Measurements from ENCODE around the gene FEV. TPM values are rescaled to one million over a fixed set of nuclear protein-coding genes. Genes with fewer than 3 reads are reported as not detected.

FEV gene
- total RNA-seq = not detected
- not detected for polyA plus RNA-seq
- long read RNA-seq, donor 1 = 0 reads
- long read RNA-seq, donor 2 = 0 reads
- long read RNA-seq, donor 3 = 0 reads

DNA sequence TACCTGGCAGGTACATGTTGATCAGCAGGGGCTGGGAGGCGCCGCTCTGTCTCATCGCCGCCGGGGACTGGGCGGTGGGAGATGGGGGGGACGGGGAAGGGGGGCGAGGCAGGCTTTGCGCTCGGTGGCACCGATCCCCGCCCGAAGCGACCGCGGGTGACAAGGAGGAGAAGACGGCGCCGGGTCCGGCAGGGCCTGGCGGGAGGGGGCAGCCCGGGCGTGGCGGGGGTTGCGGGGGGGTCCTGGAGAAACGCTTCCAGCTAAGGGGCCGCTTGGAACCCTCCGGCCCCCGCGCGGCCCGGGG is at the start of gene FEV:
TSS of gene FEV (minus strand) at position 164 of the 304 bp plus-strand sequence. CDS start at position 55, 109 bp downstream.
- H3K27ac ChIP-seq = no peak within 1 kb of the TSS
- peak within 1 kb of the TSS; percentile 3 to 41 (median 24) for H3K4me3 ChIP-seq
- TF ChIP-seq, protein P1, sequence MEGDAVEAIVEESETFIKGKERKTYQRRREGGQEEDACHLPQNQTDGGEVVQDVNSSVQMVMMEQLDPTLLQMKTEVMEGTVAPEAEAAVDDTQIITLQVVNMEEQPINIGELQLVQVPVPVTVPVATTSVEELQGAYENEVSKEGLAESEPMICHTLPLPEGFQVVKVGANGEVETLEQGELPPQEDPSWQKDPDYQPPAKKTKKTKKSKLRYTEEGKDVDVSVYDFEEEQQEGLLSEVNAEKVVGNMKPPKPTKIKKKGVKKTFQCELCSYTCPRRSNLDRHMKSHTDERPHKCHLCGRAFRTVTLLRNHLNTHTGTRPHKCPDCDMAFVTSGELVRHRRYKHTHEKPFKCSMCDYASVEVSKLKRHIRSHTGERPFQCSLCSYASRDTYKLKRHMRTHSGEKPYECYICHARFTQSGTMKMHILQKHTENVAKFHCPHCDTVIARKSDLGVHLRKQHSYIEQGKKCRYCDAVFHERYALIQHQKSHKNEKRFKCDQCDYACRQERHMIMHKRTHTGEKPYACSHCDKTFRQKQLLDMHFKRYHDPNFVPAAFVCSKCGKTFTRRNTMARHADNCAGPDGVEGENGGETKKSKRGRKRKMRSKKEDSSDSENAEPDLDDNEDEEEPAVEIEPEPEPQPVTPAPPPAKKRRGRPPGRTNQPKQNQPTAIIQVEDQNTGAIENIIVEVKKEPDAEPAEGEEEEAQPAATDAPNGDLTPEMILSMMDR (IDR thresholded peaks at IDR 0.05) = no peak
- TF ChIP-seq POLR2A (IDR thresholded peaks at IDR 0.05) = no peak
- intact Hi-C loops (cut with DNase I) = no loop called here
- DNase-seq (no peak), ATAC-seq (no peak)
- no peaks in the 10 kb centered on the region for H3K9me3 ChIP-seq
- H3K27me3 ChIP-seq = peaks cover 82 to 100% (median 95%) of the 10 kb centered on the region in 9 donors
- H3K4me1 ChIP-seq = peaks cover 12 to 50% (median 40%) of the 10 kb centered on the region in 12 donors
- 0 to 1% (median 0%) methylated on average over 2 to 32 of the region's 32 CpGs for WGBS, 4 donors
- no peaks in the 10 kb centered on the region for H3K36me3 ChIP-seq

DNA sequence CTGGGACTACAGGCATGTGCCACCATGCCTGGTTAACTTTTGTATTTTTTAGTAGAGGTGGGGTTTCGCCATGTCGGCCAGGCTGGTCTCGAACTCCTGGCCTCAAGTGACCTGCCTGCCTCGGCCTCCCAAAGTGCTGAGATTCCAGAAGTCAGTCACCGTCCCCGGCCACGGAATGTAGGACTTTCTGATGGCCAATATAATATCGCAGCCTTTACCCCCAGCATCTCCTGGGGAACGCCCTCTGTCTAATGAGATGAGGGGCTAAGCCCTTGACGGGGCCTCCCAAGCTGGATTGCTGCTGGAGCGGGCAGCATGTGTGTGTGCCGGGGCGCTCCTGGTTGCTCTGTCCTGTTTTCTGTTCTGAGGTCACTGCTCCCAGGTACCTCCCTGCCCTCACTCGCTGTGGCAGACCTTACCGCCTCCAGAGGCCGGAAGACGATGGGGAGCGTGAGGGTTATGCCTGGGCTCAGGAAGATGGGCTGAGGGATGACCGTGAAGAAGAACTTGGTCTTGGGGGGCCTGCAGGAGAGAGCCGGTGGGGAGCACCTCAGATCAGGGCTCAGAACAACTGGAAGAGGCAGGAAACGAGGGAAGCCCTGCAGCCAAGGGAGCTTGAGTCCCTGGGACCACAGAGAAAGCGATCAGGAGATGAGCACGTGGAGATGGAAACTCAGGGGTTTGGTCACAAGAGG is 47.2 kb upstream of the FEV start:
- 79 to 83% (median 82%) methylated on average over 23 of the region's 23 CpGs for WGBS, 4 donors
- intact Hi-C loops (cut with DNase I) = no loop called here
- no peak for DNase-seq
- ATAC-seq = no peak
- Histone ChIP-seq H3K36me3 (no peaks in the 10 kb centered on the region), H3K27ac (no peak overlapping the region), H3K4me1 (no peaks in the 10 kb centered on the region), H3K4me3 (no peak overlapping the region), H3K27me3 (peaks cover 8 to 62% (median 20%) of the 10 kb centered on the region in 9 donors), H3K9me3 (no peaks in the 10 kb centered on the region)
- TF ChIP-seq POLR2A (IDR thresholded peaks at IDR 0.05) = no peak
- TF ChIP-seq, protein P1 (IDR thresholded peaks at IDR 0.05) = no peak

DNA sequence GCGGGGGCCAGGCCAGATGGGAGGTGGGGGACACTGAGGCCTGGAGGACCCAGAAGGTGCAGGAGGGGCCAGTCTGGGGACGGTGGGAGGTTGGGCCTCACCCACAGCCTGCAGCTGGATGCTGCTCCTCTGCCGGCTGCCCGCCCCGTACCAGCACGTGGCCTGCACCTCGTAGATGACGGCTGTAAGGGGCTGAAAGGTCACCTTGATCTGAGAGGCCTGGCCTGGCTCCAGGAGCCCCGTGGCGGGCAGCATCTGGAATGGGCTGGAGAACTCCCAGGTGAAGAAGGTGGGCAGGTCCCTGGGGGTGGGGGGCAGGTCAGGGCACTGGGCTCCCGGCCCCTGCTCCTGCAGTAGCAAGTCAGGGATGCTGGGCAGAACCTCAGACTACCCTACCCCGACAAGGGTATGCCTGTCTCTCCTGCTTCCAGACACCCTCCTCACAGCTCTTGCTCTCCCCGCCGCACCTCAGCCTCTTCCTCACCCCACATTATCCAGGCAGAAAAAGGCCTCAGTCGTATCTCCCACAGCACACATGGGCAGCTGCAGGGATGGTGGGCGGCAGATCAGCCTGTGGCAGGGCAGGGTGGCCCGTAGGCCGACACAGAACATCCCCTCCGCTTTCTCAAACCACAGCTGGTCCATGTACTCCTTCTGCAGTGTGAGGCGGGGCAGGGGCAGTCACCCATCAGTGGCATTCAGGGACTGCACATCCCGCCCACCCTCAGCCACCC is 46.2 kb upstream of the FEV start:
- ATAC-seq (no peak), DNase-seq (no peak)
- intact Hi-C loops (cut with DNase I) = no loop called here
- peaks cover 8 to 54% (median 20%) of the 10 kb centered on the region in 9 donors for H3K27me3 ChIP-seq
- H3K36me3 ChIP-seq = no peaks in the 10 kb centered on the region
- 59 to 64% (median 61%) methylated on average over 13 to 21 of the region's 21 CpGs for whole genome bisulfite sequencing, 4 donors
- no peak overlapping the region for H3K4me3 ChIP-seq
- no peak for TF ChIP-seq POLR2A (IDR thresholded peaks at IDR 0.05)
- TF ChIP-seq, protein P1 (IDR thresholded peaks at IDR 0.05) = no peak
- H3K27ac ChIP-seq = no peak overlapping the region
- H3K9me3 ChIP-seq = no peaks in the 10 kb centered on the region
- H3K4me1 ChIP-seq = no peaks in the 10 kb centered on the region

DNA sequence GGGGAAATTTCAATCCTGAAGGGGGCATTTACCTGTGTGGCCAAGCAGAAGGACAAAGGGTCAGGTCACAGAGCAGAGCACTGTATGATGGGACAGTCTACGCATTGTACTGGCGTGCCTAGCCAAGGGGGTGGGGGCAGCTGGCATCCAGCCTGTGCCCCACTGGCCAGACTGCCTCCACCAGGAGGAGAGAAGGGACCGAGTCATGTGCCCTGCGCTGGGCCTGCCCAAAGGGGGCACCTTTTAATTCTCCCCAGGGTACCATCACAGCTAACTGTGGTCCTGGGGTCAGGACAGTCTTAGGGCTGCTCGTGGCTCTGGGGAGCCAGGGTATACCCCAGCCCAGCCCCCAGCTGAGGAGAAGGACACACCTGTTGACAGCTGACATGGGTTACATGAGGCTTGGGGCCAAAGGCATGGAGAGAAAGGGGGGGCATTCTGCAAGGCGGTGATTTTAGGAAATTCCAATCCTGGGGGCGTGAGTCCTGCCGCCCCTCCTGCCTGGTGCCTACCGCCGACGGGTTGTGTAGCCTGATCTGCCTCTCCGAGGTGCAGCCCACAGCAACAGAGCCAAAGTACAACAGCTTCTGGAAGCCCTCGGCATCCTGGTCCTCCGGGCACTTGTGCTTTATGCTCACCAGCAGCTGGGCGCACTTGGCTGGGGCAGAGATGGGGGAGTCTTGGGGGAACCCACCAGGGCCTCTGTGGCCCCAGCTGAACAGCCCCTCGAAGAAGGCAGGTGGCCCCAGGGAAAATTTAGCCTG is 45.4 kb upstream of the FEV start:
- Histone ChIP-seq H3K36me3 (no peaks in the 10 kb centered on the region), H3K27me3 (peaks cover 8 to 46% (median 20%) of the 10 kb centered on the region in 9 donors), H3K27ac (no peak overlapping the region), H3K4me1 (no peaks in the 10 kb centered on the region), H3K4me3 (no peak overlapping the region), H3K9me3 (no peaks in the 10 kb centered on the region)
- no peak for TF ChIP-seq POLR2A (IDR thresholded peaks at IDR 0.05)
- TF ChIP-seq, protein P1 (IDR thresholded peaks at IDR 0.05) = no peak
- ATAC-seq = peak in 1 of 4 donors; percentile 9
- DNase-seq = no peak
- WGBS, 4 donors = 73 to 85% (median 76%) methylated on average over 14 to 16 of the region's 16 CpGs
- intact Hi-C loops (cut with DNase I) = no loop called here
